Esophagus squamous epithelium (tissue), 5 donors: ENCODE results near the gene ZC3H8. TPM values are rescaled to one million over a fixed set of nuclear protein-coding genes. Genes with fewer than 3 reads are reported as not detected.

Experiments
- DNase-seq: peaks from one replicate; lab custom pipeline; 2025; lab: John Stamatoyannopoulos, UW
- H3K27ac ChIP-seq, 4 donors: fragments of 200-600 bp; sonication (generic); one replicate each; pipeline ENCODE4 v1.5.1; 2016 to 2019; ENCODE audit warnings: mild to moderate bottlenecking in 1 of 4
- H3K27me3 ChIP-seq, 4 donors: fragments of 200-600 bp; sonication (generic); 1 replicate in 3 of 4; 2 replicates in 1 of 4; pipeline versions ENCODE4 v1.5.1 to v1.6.0; 2017 to 2021; ENCODE audit warnings: antibody characterized with exemption in 1 of 4
- H3K36me3 ChIP-seq, 3 donors: fragments of 200-600 bp; sonication (generic); one replicate each; pipeline ENCODE4 v1.5.1; 2016 to 2019
- H3K4me1 ChIP-seq, 3 donors: fragments of 200-600 bp; sonication (generic); one replicate each; pipeline ENCODE4 v1.5.1; 2017 to 2019
- H3K4me3 ChIP-seq, 4 donors: fragments of 200-600 bp; sonication (generic); 1 replicate in 3 of 4; 2 replicates in 1 of 4; pipeline ENCODE4 v1.5.1; 2016 to 2019; ENCODE audit warnings: mild to moderate bottlenecking in 2 of 4, moderate library complexity in 1 of 4
- H3K9me3 ChIP-seq, 3 donors: fragments of 200-600 bp; sonication (generic); one replicate each; pipeline ENCODE4 v1.5.1; 2016 to 2019
- CTCF ChIP-seq, 6 experiments: fragments of 450-650 bp in 4 of 6; fragments of 200-600 bp in 2 of 6; sonication (generic) in 2 of 6; IDR thresholded peaks; one replicate each; pipeline ENCODE4 v1.5.1; 2016 to 2019; ENCODE audit warnings: antibody characterized with exemption in 6 of 6, mild to moderate bottlenecking in 4 of 6, moderate library complexity in 4 of 6
- POLR2A ChIP-seq, 4 donors: fragments of 450-650 bp; IDR thresholded peaks; one replicate each; pipeline ENCODE4 v1.6.1; 2017; ENCODE audit warnings: antibody characterized with exemption in 4 of 4, mild to moderate bottlenecking in 4 of 4, moderate library complexity in 3 of 4
- WGBS, 2 donors: methylation state at CpG; one replicate each; pipeline ENCODE4 v1.1.5; 2018; 5-methylcytosine and 5-hydroxymethylcytosine counted together
- intact Hi-C: fragments of 100-400 bp; cut with DNase I; formaldehyde crosslinking; loops from one replicate; pipeline ENCODE4 v1.15.0; 2022
- total RNA-seq, 4 donors: library from RNA; depleted of rRNA; stranded (reverse); fragments of >200 nt; gene quantifications; one replicate each; pipeline ENCODE4 v1.1.0, GENCODE V29; 2016
- donor health status: DM: yes; HTN: yes; CAD: no.

Gene ZC3H8
- total RNA-seq, 4 donors from 2014 or later = 6.0 to 60.1 (median 37.1) TPM

DNA sequence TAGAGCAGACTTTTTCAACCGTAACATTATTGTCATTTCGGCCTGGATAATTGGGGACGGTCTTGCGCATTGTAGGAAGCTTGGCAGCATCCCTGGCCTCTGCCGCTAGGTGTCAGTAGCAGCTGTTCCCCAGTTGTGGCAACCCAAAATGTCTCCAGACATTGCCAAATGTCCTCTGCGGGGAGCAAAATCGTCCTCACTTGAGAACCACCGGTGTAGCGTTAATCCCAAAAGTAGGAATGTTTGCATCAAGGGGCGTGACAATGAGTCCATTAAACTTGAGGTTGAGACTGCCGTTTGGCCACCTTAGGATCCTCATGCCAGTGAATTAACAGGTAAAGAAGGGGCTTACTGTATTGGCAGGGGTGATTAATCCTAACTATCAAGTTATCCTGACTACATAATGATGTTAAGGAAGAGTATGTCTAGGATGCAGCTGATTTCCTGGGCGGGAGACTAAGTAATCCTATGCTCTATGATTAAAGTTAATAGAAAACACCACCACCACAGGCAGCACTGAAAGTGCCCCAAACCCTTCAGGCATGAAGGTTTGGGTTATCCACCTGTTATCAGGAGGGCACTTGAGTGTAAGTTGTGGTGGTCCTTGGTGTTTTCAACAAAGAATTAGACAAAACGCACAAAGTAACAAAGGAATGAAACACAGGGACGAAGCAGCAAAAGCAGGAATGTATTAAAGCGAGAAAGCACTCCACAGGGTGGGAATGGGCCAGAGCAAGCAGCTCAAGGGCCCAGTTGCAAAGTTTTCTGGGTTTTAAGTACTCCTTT lies 4.9 kb upstream of the ZC3H8 start:
- TF ChIP-seq POLR2A (IDR thresholded peaks at IDR 0.05) (no peak), CTCF (IDR thresholded peaks at IDR 0.05) (peak; percentile 82 to 92 (median 91))
- Histone ChIP-seq H3K27me3 (no peaks in the 10 kb centered on the region), H3K4me1 (peaks cover 0 to 15% (median 7%) of the 10 kb centered on the region in 3 donors), H3K27ac (no peak overlapping the region), H3K9me3 (no peaks in the 10 kb centered on the region), H3K4me3 (peak overlapping the region in 1 of 4 donors; percentile 44), H3K36me3 (no peaks in the 10 kb centered on the region)
- no peak for DNase-seq
- WGBS, 2 donors = 17 to 24% methylated on average over 13 to 14 of the region's 15 CpGs
- intact Hi-C loops = no loop called here

DNA sequence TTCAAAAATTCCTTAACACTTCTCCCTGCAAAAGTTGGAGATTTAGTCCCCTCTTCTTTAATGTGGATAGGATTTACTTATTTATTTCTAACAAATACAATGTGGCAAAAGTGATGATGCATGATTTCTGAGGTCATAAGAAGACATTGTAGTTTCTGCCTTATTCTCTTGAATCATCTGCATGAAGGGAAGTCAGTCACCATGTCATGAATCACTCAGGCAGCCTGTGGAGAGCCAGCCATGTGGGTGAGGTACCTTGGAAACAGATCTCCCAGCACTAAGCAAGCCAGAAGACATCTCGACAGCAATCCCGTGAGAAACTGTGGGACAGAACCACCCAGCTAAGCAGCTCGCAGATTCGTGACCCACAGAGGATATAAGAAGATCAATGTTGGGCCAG lies 2.7 kb upstream of the ZC3H8 start:
- intact Hi-C loops = no loop called here
- Histone ChIP-seq H3K36me3 (no peaks in the 10 kb centered on the region), H3K27ac (no peak overlapping the region), H3K4me1 (peaks cover 0 to 32% (median 13%) of the 10 kb centered on the region in 3 donors), H3K27me3 (no peaks in the 10 kb centered on the region), H3K4me3 (no peak overlapping the region), H3K9me3 (no peaks in the 10 kb centered on the region)
- TF ChIP-seq CTCF (IDR thresholded peaks at IDR 0.05) (no peak), POLR2A (IDR thresholded peaks at IDR 0.05) (no peak)
- 73 to 91% methylated on average over 4 of the region's 4 CpGs for WGBS, 2 donors
- no peak for DNase-seq

DNA sequence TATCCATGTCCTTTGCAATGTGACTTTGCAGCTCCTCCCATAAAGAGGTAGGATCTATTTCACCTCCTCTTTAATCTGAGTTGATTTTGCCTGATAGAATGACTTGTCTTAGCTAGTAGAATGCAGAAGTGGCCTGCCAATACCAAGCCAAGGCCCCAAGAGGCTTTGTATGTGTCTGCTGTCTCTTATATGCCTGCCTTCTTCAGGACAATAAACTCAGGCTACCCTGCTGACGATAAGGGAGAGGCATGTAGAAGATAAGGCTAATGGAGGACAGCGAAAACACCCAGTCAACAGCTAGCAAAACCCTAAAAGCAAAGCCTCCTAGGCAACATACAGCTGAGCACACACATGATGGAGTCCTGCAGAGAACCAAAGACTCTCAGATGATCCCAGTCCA lies 1.8 kb upstream of the ZC3H8 start:
- no peaks in the 10 kb centered on the region for H3K9me3 ChIP-seq
- H3K4me1 ChIP-seq = peaks cover 0 to 36% (median 13%) of the 10 kb centered on the region in 3 donors
- WGBS, 2 donors = 79 to 94% methylated on average over 2 of the region's 2 CpGs
- no peak overlapping the region for H3K4me3 ChIP-seq
- no peaks in the 10 kb centered on the region for H3K36me3 ChIP-seq
- H3K27ac ChIP-seq = no peak overlapping the region
- TF ChIP-seq POLR2A (IDR thresholded peaks at IDR 0.05) (no peak), CTCF (IDR thresholded peaks at IDR 0.05) (no peak)
- no peak for DNase-seq
- H3K27me3 ChIP-seq = no peaks in the 10 kb centered on the region
- intact Hi-C loops = no loop called here

DNA sequence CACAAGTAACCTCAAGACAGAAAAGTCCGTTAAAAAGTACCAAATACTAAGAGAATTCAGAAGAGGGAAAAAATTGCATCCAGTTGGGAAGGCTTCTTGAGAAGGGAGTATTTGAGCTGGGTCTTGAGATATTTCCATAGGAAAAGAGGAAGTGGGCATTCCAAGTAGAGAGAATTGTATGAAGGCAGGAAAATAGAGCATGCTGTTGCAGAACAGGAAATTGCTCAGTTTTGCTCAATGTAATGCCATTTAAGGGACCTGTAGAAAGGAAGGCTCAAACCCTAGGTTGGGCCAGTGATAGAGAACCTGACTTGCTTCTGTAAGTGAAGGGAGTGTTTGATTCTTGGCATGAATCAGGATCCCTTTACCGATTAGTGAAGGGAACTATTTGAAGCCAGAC lies 1.0 kb upstream of the ZC3H8 start:
- intact Hi-C loops = no loop called here
- Histone ChIP-seq H3K4me1 (peaks cover 0 to 36% (median 13%) of the 10 kb centered on the region in 3 donors), H3K27me3 (no peaks in the 10 kb centered on the region), H3K9me3 (no peaks in the 10 kb centered on the region), H3K27ac (no peak overlapping the region), H3K4me3 (no peak overlapping the region), H3K36me3 (no peaks in the 10 kb centered on the region)
- TF ChIP-seq CTCF (IDR thresholded peaks at IDR 0.05) (no peak), POLR2A (IDR thresholded peaks at IDR 0.05) (no peak)
- WGBS, 2 donors = 80 to 81% methylated on average over 2 of the region's 2 CpGs
- no peak for DNase-seq

DNA sequence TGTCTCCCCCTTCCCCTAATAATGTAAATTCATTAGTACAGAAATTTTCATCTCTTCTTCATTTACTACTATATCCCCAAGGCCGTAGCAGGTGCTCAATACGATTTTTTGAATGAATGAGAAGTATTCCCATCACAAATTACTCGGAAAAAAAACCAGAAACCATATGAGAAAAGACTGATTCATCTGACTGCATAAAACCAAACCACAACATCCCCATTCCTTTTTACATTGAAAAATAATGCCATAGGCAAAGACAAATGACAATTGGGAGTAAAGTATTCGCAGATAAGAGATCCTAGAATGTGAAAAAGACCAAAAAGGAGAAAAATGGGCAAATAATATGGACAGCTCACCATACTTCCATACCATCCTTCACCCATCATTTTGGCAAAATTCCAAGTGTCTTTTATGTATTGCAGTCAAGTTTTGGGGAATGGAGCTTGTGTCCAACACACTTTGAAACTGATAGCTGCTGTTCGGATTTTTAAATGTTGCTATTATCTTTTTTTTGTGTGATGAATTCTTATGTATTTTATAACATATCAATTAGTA lies 1.5 kb downstream of the ZC3H8 start:
- Histone ChIP-seq H3K4me3 (no peak overlapping the region), H3K36me3 (peaks cover 0 to 17% (median 0%) of the 10 kb centered on the region in 3 donors), H3K4me1 (peaks cover 0 to 27% (median 10%) of the 10 kb centered on the region in 3 donors), H3K9me3 (no peaks in the 10 kb centered on the region), H3K27me3 (no peaks in the 10 kb centered on the region), H3K27ac (no peak overlapping the region)
- no peak for DNase-seq
- TF ChIP-seq CTCF (IDR thresholded peaks at IDR 0.05) = no peak
- TF ChIP-seq POLR2A (IDR thresholded peaks at IDR 0.05) = no peak
- WGBS, 2 donors = 85 to 91% methylated on average over 5 of the region's 5 CpGs
- intact Hi-C loops = no loop called here
